HG02798 (cell line): ENCODE measurements around the gene TEF.

ENCODE experiments used
- ATAC-seq: cut with Tn5 transposase; IDR thresholded peaks from one replicate; pipeline ENCODE4 v1.9.1; 2021; ENCODE audit warnings: mild to moderate bottlenecking; ENCODE audit not compliant: unreplicated experiment, poor library complexity

Gene TEF, protein sequence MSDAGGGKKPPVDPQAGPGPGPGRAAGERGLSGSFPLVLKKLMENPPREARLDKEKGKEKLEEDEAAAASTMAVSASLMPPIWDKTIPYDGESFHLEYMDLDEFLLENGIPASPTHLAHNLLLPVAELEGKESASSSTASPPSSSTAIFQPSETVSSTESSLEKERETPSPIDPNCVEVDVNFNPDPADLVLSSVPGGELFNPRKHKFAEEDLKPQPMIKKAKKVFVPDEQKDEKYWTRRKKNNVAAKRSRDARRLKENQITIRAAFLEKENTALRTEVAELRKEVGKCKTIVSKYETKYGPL

DNA sequence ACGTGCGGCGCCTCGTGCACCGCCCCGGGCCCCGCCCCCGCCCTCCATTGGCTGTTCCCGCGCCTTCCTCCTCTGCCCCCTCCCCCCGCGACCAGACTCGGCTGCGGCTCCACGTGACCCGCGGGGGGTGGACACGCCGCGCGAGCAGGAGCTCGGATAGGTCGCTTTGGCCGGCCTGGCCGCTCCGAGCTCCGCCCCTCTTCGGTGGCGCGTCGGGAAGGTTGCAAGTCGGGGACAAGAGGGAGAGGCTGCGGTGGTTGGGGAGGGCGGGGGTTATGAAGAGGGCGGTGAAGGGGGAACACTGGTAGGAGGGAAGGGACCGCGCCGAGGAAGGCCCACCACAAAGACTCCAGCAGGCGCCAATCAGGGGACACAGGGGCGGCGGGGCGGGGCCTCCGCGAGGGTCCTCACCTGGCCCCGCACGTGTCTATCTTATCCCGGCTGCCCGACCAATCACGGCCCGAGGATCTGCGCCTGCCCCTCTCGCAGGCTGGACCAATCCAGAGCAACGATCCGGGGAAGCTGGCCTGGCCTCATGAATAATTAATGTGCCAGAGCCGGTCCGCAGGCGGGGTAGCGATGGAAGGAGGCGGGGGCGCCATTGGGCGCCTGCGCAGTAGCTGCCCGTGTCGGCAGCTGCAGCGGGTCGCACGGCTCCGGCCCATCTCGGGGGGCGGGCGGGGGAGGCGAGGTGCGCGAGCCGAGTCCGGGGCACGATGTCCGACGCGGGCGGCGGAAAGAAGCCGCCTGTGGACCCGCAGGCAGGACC is at the start of gene TEF:
TSS of gene TEF (plus strand) at position 614 of the 769 bp plus-strand sequence. CDS start at position 717, 103 bp downstream.
- peak; percentile 89 for ATAC-seq

DNA sequence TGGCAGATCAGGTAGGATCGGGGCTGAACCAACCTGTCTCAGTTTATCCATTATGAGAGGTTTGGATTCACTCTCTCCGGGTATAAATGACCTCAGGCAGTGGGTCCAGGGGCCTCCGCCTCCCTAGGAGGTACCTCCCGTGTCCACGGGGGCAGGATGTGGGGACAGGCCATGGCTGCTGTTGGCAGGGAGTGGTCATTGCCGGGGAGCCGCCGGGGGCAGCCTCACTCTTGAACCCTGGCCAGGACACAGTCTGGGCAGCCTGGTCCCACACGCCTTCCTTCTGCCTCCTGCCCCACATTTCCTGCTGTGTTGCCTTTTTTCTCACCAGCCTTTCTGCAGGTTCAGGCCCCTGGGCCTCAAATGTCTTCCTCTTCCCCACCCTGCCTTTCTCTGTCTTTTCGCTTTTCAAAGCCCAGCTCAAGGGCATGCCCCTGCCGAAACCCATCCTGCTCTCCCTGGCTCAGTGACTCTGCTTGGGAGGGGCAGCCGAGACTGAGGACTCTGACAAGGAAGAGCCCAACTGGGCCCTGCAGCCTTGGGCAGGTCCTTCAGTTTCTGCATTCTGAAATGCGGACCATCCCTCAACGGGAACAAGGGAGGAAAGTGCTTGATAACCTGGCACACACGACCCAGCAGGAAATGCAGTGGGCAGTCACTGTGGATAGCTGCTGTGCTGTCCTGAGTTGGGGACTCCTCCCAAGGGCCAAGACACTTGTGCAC is 49.4 kb upstream of the TEF start:
- ATAC-seq = no peak

DNA sequence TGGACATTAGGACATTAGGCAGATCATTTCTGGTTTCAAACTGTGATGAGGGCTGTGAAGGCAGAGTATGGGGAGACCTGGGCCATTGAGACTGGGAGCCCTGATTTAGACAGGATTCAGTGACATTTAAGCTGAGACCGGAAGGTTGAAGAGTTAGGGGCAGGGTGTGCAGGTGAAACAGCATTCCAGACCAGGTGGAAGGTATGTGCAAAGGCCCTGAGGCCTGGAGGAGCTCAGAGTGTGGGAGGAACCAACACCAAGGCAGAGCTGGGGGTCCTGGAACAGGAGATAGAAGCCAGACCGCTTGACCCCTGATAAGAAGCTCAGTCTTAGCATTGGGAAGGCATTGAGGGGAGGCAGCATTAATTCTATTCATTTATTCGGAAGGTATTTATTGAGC is 47.9 kb upstream of the TEF start:
- ATAC-seq = no peak

DNA sequence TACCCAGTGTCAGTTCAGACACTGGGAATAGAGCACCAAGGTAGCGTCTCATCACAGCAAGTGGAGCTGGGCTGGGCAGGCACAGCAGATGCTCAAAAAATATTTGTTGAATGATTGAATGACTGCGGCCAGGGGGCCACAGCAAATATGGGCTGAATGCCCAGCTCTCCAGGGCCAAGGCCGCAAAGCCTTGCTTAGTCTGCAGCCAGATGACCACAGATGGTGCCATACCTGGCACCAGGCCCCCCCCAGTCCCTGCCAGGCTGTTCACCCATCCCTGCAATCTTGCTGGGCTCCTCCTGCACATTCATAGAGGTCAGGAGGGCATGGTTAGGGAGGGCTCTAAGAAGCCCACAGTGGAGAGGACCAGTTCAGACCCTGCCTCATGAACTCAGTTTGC is 47.5 kb upstream of the TEF start:
- no peak for ATAC-seq

DNA sequence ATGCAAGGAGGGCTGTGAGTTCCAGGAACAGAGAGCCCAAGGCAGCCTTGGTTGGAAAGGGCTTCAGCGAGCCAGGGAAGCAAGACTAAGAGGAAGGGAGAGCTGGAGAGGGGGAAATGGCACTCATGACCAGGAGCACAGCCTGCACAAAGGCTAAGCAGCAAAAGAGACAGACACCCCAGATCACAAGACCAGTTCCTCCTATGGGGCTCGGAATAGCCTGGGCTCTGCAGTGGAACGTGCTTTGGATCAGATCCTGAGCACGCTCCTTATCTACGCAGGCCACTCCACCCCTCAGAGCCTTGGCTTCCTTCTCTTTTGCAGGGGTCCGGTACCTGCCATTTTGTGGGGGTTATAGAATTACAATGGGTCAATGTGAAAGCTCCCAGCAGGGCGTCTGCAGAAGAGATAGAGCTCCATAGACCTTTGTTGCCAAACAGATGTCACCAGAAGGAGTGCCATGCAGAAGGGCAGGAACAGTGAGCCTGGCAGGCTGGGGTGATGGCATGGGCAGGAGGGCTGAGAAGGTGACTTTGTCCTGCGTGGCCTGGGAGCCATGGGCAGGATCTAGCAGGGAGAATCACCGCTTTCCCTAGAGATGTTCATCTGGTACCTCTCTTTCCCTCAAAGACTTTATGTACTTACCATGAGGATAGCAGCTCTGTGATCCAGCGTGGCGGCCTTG is 46.6 kb upstream of the TEF start:
- ATAC-seq = no peak

DNA sequence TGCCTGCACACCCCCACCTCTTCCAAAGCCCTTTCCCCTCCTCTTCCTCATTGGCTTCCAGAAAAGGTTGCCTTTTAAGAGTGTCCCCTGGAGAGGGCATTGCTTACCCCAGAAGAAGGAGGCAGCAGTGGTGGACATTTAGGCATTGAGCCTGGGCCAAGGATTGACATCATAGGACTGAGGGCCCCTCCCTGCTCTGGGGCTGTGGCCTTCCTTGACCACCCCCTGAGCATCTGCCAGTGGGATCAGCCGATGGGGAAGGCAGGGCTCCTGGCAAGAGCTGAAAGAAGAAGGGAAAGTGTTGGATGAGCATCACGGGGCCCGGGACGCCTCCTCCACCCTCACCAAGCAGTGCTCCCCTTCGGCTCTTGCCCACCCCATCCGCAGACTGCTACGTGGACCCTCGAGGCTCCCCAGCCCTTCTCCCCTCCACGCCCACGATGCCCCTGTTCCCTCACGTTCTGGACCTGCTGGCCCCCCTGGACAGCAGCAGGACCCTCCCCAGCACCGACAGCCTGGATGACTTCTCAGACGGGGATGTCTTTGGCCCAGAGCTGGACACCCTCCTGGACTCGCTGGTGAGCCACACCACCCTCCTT is 43.0 kb upstream of the TEF start:
- ATAC-seq = no peak

DNA sequence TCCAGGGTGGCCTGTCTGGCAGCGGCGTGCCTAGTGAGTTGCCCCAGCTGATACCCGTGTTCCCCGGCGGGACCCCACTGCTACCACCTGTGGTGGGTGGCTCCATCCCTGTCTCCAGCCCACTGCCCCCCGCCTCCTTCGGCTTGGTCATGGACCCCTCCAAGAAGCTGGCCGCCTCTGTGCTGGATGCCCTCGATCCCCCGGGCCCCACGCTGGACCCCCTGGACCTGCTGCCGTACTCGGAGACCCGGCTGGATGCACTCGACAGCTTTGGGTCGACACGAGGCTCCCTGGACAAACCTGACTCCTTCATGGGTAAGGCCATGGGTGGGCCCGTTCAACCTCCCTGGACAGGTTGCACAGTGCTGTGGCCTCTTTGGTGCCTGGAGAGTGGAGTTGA is 41.9 kb upstream of the TEF start:
- ATAC-seq = no peak

DNA sequence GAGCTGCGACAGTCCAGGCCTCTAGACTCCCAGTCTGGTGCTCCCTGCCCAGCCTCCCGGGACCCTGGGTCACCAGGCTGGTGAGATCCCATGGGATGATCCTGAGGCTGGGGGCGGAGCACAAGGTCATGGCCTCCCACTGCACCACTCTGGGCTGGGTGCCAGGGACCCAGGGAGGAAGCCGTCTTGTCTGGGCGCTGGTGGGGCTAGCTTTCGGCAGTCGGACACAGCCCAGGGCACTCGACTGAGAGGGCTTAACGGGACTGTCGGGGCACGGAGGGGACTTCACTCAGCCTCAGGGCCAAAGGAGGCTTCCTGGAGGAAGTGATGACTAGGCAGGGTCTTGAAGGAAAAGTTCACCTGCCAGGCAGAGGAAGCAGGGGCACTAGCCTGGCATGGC is 41.4 kb upstream of the TEF start:
- no peak for ATAC-seq

DNA sequence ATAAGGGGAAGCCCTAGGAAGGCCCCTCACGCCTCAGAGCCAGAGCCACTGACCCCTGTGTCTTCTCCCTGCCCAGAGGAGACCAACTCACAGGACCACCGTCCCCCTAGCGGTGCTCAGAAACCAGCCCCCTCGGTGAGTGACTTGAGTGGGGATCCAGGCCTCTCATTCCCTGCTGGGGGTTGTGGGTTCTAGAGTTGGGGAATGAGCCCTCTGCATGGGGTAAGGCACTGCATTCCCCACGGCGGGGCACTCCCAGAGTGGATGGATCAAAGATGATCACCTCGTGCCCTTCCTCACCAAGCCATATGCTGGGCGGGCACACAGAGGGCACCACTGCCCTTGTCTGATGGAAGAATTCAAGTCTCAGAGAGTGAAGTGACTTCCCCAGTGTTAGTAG is 40.7 kb upstream of the TEF start:
- no peak for ATAC-seq

DNA sequence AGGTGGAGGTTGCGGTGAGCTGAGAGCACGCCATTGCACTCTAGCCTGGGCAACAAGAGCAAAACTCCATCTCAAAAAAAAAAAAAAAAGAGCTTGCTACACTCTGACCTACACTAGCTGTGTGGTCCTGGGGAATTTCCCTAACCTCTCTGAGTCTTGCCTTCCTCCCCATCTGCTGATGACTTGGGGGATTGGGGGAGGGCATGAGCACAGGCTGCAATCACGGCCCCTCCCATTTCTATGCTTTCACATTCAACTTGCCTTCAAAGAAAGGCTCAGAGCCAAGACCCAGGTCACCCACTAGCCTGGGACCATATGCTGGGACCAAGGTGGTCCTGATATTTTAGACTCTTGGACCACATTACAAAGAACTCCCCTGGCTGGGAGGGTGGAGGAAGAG is 39.8 kb upstream of the TEF start:
- ATAC-seq = no peak

DNA sequence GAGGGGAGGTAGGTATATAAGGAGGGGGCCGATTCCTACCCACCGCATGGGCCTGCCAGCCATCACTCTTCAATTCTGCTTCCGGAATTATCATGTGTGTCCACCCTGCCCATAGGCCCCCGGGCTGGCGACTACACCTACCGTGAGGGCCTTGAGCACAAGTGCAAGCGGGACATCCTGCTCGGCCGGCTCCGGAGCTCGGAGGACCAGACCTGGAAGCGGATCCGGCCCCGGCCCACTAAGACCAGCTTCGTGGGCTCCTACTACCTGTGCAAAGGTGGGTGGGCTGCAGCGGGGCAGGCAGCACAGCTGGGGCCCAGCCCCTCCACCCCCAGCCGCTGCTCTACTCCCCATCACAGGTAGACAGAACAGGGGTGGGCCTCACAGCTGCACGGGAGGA is 38.4 kb upstream of the TEF start:
- no peak for ATAC-seq

DNA sequence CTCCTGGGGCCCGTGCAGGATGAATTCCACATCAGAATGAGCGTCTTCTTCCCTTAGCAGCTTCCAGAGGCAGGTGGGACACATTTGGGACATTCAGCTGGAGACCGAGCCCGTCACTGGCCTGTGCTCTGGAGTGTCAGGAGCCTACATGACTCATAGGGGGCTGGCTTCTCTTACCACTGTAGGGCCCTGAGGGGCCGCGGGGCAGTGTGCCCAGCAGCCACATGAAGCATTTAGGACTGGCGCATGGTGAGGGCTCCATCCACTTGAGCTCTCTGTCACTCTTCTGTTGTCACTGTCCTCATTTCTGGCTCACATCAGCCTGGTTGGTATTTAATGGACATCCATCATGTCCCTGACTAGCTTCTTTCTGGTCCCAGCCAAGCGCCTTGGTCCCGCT is 38.0 kb upstream of the TEF start:
- ATAC-seq = no peak

DNA sequence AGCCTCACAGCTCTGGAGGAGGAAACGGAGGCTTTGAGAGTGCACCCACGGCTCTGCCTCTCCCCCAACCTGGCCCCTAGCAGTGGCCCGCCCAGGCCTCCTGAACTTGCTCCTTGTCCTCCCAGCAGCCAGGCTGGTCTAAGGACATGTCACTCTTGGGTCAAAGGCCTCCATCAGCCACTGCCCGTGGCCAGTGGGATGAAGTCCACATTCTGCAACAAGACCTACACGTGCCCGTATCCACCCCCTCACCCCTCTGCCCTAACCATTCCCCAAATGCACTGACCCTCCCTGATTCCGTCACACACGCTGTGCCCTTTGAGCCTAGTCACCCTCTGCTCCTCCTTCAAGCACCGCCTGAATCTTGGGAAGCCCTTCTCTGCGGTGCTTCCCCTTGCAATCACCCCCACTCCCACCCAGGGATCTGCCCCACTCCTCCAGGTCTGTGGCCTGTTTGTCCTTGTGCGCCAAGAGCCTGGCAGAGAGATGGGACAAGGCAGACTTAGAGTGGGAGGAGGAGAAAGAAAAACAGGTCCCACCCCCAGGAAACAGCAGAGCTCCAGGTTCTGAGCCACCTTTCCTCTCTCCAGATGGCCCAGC is 37.5 kb upstream of the TEF start:
- no peak for ATAC-seq

DNA sequence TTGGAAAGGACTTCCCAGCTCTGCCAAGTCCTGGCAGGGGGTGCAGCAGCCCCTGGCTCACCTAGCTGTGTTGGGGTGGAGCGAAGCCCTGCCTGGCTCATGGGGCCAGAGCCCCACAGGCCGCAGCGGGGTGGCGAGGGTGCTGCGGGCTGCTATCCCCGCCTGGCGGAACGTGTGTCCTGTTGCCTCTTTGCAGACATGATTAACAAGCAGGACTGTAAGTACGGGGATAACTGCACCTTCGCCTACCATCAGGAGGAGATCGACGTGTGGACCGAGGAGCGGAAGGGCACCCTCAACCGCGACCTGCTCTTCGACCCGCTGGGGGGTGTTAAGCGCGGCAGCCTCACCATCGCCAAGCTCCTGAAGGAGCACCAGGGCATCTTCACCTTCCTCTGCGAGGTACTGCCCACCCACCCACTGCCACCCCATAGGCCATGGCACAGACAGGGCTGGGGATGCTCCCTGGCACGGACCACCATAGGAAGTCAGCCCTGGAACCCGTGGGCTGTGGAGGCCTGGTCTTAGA is 35.9 kb upstream of the TEF start:
- ATAC-seq = no peak

DNA sequence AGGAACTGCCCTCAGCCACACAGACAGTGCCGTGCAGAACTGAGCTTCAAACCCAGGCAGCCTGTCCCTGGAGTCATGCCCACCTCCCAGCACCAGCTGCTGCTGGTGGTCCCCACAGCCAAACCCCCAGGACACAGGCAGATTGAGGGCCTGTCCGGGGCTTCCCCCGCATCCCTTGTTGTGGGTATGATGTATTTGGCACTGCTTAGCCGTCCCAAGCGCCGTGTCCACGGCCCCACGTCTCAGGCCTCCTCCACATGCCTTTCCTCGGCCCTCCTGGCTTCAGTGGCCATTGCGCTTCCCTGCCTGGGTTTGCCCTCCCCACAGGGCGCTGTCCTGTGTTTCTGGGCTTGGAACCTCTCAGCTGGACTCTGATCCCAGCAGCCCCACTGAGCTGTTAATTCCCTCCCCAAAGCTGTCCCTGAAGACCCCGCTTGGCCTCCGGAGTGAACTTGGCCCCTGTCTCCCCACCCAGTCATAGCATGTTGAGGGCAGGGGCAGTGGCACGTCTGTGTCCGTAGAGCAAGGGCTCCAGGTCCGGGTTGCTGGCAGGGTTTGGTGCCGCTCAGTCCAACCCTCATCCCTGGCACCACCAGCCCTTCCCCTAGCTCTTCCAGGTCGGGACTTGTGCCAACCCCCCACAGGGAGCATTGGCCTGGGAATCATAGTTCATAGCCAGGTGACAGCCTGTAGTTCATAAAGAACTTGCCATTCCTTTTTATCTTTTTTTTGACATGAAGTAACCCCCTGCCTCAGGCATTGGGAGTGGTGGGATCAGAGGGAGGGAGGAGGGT is 34.5 kb upstream of the TEF start:
- no peak for ATAC-seq

DNA sequence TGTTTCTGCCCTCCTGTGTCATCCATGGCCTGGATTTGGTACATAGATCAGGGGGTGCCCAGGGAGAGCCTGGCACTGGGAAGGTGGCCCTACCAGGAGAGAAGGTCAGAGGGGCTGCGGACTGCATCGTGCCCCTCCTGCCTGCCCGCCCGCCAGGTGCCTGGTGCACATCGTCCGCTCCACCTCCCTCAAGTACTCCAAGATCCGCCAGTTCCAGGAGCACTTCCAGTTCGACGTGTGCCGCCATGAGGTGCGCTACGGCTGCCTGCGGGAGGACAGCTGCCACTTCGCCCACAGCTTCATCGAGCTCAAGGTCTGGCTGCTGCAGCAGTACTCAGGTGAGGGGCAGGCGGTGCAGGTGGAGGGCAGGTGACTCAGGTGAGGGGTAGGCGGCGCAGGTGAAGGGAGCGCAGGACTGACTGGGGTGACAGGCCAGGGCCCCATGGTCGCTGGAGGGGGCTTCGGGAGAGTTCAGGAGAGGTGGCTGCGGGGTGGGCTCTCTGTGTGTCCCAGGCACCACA is 32.7 kb upstream of the TEF start:
- ATAC-seq = no peak

DNA sequence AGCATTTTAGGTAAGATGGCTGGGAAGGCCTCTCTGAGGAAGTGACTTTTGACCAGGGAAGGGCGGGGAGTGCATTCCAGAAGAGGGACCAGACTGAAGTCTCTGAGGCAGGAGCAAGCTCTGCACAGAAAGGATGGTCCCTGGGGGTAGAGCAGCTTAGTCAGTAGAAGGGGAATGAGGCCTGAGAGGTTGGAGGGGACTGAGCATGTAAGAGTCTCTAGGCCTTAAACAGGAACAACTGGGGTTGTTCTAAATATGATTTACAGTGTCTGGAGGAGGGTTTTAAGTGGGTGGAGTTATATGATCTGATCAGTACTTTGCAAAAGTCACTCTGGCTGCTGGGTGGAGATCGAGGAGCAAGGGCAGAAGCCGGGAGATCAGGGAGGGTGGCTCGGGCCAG is 31.7 kb upstream of the TEF start:
- ATAC-seq = no peak

DNA sequence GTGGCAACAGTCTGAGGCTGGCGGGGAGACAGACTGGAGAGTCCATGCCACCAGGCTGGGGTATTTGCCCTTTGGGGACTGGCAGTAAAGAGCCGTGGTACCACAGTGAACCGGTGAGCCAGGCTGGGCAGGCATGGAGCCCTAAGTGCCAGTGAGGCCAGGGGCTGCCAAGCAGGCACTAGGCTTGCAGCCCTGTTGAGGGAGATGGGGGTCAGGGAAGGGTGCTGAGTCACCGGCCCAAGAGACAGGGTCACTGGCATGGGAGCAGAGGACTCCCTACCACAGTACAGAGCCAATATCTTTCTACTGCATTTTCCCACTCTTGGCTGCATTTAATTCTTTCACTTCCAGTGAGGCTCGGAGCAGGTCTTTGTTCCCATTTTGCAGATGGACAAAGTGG is 30.7 kb upstream of the TEF start:
- ATAC-seq = no peak

DNA sequence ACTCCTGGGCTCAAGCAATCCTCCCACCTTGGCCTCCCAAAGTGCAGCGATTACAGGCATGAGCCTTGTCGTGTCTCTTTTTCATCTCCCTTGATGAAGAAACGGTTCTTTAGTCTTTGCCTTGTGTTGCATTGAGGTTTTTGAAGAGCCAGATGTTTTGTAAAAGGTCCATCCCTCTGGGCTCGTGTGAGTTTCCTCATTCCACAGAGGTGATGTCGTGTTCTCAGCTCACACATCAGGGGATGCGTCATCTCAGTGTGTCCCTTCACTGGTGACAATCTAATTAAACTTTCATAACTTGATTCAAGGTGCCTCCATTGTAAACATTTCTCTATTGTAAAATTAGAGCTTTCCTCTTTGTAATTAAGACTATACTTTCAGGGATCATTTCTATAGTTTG is 29.7 kb upstream of the TEF start:
- ATAC-seq = no peak
